HG03045 (cell line): ENCODE data around the gene PTGR3.

Experiments
- ATAC-seq: cut with Tn5 transposase; IDR thresholded peaks from one replicate; pipeline ENCODE4 v1.9.1; 2021; ENCODE audit warnings: mild to moderate bottlenecking, moderate library complexity; ENCODE audit not compliant: unreplicated experiment

Gene PTGR3

GRCh38 chr18:75215663-75216062 is 6.7 kb upstream of the PTGR3 start:
- ATAC-seq: no peak

GRCh38 chr18:75214766-75215510 is 6.0 kb upstream of the PTGR3 start:
- ATAC-seq: no peak

DNA sequence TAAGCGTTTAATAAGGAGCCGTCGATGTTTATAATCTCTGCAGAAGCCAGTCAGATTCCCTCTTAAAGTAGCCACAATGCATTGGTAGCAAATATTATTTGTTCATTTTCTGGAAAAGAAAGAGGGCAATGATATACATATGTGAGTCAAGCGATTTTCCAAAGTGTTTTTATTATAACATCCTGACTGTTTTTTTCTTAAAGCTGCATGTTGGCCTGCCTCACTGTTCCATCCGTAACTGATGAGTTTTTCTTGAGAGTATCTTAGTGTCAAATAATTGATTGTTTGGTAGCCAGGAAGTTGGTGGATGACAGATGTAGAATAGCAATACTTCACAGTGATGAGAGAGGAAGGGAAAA is 5.4 kb upstream of the PTGR3 start:
- no peak for ATAC-seq

DNA sequence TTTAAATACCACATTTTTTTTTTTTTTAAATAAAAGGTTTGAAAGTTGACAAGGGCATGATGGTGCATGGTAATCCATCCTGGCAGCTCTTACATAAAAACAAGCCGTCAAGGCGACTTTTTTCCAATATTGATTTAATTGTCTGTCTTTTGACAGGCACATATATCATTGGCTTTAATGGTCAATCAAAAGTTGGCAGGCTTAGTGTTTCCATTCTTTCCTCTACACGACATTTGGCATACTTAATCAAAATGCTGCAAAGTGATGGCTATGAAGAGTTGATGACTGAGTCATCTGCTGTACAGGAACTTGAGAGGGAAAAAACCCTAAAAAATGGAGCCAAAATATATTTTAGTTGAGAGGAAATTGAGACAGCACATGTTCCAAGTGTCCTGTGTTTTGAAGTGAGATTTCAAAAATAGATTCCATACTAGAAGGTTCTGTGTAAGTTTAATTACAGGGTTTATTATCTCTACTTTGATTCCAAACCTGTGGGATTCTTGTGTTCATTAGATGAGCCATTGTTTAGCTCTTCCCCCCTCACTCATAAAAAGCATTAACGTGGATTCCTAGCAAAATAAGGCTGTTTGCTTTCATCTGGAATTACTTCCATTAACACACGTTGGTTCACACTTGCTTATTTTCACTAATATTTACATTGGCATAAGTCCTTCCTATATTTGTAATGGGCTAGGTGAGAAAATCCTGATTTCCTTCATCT is 4.8 kb upstream of the PTGR3 start:
- ATAC-seq: no peak

DNA sequence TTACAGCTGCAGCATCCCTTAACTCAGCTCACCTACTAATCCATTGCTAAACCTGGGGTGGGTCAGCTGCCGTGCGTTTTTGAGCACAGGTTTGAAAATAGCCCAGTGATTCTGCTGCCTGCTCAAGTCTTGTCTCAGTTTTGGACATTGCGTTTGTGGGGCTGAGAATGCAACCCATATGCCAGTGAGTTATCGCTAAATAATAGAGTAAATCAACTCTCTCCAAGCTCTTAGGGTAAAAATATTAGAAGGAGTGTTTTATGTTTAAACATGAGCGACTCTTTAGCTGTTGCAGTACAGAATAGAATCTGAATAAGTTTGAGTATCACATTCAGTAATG is 3.8 kb upstream of the PTGR3 start:
- no peak for ATAC-seq

DNA sequence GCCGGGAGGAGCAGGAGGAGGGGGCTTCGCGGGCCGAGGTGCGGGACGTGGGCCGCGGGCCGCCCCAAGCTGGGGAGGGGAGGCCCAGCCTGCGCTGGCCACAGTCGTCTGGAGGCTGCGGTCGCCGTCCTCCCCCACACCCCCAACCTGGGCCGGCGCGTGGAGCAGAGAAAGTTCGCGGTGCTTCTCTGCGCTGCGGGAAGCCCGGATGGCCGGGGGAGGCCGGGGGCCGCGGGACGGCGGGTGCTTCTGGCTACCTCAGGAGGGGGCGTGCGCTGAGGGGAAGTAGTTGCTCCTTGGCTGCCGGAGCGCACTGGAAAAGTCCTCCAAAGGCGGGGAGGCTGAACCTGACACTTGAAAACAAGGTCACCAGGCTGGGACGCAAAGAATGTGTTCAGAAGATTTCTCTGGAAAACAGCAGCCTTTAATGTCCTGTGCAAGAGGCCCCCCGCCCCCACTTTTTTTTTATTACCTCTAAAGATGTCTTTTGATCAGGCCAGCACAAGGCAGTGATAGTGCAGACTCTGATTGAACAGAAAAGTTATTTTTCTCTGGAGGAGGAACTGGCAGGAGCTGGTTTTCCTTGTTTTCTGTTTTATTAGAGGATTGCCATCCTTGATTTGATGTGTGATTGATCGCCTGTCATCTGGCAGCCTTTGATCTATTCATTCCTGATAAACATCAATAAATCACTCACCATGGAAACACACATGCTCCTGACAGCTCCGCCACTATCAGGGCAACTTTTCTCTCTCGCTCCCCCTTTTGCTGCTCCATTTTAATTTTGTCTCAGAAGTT is 3.2 kb upstream of the PTGR3 start:
- no peak for ATAC-seq

GRCh38 chr18:75211626-75211952 is 2.6 kb upstream of the PTGR3 start:
- no peak for ATAC-seq

GRCh38 chr18:75211002-75211621 is 2.2 kb upstream of the PTGR3 start:
- ATAC-seq: no peak

DNA sequence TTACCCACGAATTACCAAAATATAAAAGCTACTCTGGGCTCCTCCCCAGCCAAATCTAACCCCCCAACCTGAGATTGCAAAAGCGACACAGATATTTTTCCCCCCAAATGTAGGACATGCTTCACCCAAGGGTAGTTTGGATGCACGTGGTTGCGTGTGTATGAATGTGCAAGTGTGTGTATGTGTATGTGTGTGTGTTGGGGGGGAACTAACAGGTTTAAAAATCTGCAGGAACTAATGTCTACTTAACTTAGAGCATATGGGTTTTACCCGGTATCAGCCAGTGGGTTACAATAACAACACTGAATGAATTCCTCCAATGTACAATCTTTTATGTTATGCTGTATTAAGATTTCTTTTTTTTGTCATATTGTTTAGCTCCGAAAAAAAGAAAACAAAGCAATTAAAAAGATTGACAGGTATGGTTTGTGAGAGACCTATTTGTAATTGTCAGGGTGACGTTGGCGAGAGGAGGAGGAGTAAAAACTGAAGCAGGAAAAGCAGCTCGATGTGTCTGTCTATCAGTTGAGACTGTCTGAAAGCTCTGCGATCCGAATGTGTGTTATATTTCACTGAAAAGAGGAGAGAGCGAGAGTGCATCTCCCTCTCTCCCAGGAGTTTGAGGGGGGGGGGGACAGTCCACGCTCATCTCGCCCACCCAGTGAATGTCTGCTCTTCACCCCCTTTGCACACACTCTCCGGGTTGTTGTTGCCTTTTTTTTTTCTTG is 1.5 kb upstream of the PTGR3 start, which contains the start of gene TSHZ1:
TSHZ1 (plus strand) TSS at position 524 of the 728 bp plus-strand sequence. CDS start 1,080 bp downstream, outside the sequence.
- peak; percentile 34 for ATAC-seq

- ATAC-seq: no peak
These were observed 966 bp upstream of the PTGR3 start for GRCh38 chr18:75209951-75210258.

GRCh38 chr18:75208836-75209128 is 157 bp downstream of the PTGR3 start:
- no peak for ATAC-seq

DNA sequence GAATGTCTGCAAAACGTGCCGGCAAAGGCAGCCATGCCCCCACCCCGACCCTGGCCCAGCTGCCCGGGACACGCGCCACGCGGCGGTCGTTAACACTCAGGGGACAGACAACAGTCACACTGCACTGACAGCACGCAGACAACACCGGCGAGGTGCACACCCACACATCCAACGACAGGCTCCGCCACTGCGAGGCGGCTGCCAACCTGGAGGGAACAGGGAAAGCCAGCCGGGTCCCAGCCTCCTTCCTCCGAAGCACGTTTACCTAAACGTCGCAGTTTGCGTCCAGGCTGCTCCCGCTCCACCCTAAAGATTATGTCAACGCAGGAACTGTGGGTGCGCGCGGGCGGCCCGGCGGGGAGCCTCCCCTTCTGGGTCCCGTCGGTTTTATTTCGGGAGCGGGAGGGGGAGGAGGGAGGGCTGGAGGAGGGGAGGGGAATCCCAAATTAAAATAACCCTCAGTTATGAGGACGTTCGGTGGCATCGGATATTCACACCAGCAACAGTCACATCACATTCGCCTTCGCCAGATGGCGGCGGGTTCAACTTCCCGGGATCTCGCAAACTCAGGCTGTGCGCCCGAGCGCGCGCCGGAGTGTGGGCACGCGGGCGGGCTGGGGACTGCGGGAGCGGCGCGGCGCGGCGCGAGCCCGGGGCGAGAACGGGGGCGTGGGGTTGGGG is 644 bp downstream of the PTGR3 start:
- ATAC-seq: peak; percentile 16

GRCh38 chr18:75207310-75208154 is 1.4 kb downstream of the PTGR3 start:
- no peak for ATAC-seq

DNA sequence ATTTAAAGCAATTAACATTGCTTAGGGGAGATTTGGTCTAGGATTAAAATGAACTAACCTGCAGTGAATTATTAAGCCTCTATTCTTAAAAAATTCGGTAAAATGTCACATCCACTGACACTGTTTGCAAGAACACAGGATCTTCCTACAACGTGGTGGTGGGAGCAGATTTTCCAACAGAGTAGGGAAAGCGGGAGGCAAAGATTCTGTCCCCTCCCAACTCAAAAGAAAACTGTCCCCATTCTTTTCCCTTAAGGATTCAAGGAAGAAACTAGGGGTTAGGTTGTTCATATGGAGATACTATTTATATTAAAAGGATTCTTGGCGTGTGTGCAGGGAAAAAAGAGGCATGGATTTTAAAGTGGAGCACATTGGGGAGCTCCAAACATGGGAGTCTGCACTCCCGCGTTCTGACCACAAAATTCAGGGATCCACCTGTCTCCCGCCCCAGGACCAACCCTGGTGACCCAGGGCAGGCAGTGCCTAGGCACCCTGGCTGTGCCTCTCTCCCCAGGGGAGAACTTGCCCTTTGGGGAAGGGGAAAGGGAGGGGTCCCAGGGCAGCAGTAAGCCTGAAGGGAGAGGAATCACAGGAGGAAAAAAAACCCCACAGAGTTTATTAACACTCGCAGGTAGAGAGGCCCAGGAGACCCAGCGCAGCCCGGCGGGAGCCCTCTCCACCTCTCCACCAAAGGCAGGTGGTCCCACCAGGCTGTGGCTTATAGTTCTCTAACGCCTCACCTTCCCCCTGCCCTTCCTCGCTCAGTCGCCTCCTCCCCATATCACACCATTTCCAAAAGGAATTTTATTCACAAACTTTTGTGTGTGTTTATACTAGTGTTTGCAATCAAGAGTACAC is 2.3 kb downstream of the PTGR3 start:
- ATAC-seq: no peak

DNA sequence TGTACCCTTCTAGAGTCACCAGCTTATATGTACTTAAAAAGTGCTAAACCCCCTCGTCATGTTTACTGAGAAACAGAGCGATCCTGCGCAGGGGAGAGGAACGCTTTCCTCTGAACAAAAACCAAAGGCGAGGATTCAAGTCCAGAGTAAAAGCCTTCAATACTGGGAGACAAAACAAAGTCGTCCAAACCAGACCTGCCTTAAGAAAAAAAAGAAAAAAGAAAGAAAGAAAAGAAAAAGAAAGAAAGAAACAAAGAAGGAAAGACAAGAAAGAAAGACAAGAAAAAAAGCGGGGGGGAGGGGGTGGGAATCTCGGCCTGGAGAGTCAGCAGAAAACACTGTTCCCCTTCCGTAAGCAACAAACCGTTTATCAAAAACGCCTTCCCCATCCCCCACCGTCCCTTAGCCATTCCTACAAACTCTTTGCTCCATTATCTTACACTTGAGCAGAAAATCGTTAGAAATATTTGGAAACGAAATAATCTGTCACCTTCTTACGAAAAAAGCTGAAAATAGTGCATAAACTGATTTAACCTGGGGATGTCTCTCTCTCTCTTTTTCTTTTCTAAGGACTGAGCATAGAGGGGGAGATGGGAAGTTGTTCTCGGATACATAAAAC is 3.3 kb downstream of the PTGR3 start:
- no peak for ATAC-seq

DNA sequence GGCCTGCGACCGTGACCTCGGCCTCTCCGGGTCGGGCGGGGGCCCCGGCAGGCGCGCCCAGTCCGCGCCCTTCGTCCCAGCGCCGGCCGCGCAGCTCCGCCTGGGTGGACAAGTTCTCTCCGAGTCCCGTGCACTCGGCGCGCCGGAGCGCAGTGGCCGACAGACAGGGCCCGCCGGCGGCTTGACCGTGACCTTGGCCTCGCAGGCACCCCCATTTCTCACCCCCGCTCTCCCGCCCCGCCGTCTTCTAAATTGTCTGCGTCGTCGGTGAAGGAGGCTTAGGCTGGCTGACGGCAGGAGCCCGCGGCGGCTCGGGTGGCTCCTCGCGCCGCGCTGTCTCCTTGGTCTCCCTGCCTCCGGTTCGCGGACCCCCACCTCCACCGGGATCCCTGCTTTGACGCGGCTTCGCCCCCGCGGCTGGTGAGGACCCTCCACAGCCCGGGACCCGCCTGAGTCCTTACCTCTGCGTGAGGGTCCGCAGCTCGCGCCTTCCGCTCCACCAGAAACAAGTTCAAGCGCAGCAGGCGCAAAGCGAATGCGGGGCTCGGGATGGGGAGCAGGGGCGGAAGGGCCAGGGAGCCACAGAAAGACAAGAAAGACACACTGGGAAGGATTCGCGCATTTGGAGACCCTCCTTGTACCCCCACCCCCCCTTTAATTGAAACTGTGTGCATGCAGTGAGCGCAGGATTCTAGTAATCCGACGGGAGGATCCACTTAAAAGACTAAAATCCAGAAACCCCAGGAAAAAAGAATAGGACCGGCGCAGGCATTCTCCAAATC is 4.0 kb downstream of the PTGR3 start:
- ATAC-seq: no peak

DNA sequence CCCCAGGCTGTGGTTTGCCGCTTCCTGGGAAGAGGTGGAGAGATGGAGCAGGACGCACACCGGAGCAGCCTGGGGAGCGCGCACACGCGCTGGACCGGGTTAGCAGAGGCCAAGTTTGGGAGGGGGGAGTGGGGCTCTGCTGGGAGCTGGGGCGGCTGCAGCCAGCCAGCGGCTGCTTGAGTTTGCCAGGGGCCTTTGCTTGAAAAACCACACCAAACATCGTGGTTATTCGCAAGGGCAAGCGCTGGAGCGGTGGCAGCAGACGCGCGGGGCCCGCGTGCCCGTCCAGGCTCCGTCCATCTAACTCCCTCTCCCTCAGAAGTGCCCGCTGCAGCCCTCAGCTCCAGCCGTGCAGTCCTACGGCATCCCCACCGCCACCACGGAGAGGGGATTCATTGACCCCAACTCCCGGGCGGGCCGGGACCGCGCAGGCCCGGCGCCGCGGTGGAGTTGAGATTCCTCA is 4.6 kb downstream of the PTGR3 start:
- no peak for ATAC-seq
